Fibroblast of skin of left quadriceps (primary cell): ENCODE measurements around the gene MPZL2.
"Not testable (repeated sequence)": the region's sequence is repeated elsewhere in the genome, so short reads cannot be mapped to it uniquely, and the experiment has no call there.

Experiments
- DNase-seq, 2 experiments: peaks; one replicate each; pipeline ENCODE4 v3.0.0-alpha.2; 2013; ENCODE audit warnings: low read depth in 2 of 2

Gene MPZL2

DNA sequence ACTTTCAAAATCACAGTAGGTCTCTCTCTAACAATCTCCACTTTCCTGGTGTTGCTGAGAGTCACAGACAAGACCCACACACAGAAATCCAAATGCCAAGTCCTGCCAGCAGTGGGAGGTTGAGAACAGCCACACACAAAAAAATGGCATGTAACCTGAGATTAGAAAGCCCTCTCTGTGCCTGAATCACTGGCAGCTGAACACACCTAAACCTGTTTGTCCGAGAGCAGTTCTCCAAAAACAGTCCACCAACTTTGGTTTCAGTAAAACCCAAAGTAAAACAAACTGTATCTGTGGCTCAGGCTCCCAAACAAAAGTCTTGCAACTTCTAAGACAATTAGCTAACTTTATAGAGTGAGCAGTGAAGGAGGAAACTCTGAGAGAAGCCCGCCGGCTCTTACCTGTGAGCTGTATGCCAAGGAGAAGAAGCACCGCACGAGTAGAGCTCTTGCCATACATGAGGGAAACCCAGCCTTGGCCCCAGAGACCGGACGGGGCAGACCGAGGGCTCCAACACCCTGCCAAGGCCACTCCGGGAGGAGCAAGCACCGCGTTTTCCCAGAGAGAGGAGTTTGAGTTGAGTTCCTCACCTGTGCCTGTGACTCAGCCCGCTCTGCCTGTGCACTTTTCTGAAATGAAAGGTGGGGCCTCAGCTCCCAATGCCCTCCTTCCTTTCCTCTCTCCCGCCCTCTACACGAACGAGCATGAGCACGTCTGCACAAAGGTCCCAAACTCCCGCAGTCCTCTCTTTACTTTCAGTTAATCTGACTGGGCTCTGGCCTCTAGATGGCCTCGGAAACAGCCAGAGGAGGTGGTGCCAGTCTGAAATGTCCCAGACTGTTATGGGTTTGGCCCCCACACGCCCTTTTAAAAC lies at the start of gene MPZL2:
Gene MPZL2, minus strand, starts transcription at position 603 of the 874 bp plus-strand sequence. Its CDS starts 144 bp downstream, at position 459.
- no peak for DNase-seq

DNA sequence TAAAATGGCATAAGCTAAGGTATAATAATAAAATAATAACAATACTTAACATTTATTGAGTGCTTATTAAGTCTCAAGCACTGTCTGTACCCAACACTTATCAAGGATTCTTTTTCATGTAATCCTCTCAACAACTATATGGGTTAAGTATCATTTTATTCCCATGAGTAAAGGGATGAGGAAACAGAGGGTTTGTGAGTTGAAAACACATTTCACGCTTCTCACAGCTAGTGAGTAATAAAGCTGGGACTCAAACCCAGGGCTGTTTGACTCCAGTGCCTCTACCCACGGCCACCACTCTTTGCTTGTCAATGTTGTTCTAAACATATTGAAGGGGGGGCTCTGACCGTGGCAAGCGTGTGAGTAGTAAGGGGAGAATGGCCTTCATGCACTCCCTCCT lies 49.1 kb upstream of the MPZL2 start:
- DNase-seq: no peak

DNA sequence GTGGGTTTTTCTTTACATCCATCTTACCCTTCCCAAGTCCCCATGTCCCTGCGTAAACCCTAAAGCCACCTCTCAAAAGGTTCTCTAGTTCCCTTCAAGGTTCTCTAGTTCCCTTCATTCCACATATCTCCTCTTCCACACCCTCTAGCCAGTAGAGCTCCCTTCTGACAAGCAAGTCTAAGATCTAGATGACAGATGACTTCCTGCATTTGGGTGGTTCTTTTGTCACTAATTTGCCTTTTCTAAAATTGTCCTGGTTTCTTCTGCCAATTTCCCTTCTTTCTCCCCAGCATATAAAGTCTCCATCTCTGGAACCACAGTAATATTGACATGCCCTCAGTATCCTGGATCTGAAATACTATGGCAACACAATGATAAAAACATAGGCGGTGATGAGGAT lies 48.2 kb upstream of the MPZL2 start:
- no peak for DNase-seq

DNA sequence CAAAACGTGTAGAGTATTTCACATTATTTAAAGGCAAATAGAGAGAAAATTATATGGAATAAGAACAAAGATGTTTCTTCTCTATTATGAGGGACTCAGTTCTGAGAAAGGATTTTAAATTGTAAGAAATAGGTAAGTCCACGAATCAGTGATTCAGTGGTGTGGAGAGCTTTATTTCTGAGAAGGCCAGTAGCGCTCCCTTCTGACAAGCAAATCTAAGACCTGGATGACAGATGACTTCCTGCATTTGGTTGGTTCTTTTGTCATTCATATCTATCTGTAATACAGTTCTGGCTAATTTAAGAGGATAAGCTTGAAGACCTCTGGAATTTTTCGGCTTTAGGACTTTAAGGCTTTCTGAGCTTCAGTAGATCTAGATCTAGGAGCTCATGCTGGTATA lies 47.4 kb upstream of the MPZL2 start:
- no peak for DNase-seq

DNA sequence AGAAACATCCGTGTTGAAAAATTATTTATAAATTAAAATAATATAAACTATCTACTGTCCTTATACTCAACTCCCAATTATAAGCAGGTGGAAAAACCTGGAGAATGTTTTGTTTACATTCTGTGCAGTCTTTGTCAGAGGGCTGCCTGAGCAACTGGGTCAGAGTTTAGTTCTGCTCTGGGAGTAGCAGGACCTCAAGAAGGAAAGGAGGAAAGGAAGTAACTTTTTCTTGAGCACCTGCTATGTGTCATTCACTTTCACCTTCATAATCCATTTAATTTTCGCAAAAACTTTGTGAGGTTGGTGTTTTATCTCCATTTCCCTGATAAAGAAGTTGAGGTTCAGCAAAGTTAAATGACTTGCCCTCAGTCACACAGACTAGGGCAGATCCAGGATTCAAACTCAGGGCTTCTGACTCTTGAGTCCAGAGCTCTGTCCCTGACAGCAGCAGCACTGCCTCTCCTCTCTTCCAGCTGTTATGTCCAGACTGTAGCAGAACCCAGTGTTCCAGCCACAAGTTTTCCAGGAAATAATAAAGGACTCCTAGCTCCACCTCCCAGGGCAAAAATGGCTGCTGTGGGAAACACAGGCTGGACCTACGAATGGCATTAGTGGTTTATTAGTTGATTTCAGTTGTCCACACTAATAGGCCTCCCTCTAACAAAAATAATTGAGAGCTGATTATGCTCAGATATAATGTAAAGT lies 46.8 kb upstream of the MPZL2 start:
- no peak for DNase-seq

DNA sequence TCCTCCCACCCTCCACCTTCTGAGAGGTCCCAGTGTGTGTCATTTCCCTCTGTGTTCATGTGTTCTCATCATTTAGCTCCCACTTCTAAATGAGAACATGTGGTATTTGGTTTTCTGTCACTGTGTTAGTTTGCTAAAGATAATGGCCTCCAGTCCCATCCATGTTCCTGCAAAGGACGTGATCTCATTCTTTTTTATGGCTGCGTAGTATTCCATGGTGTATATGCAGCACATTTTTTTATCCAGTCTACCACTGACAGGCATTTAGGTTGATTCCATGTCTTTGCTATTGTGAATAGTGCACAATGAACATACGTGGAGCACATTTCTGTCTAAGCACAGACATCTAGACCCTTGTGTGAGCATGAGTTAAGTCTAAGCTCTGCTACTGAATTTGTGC lies 46.2 kb upstream of the MPZL2 start:
- no peak for DNase-seq

DNA sequence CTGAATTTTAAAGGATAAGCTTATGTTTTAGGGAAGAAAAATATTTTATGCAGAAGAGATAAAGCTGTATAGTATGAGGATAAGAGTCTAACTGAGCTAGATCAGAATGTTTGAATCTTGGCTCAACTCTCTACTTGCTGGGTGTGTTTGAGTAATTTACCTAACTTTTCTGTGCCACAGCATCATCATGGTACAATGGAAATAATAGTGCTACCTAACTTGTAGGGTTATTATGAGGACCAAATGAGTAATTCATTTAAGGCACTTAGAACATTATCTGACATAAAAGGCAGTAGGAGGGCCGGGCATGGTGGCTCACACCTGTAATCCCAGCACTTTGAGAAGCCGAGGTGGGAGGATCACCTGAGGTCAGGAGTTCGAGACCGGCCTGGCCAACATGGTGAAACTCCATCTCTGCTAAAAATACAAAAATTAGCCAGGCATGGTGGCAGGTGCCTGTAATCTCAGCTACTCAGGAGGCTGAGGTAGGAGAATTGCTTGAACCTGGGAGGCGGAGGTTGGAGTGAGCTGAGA lies 45.0 kb upstream of the MPZL2 start:
- DNase-seq: not testable (repeated sequence)

DNA sequence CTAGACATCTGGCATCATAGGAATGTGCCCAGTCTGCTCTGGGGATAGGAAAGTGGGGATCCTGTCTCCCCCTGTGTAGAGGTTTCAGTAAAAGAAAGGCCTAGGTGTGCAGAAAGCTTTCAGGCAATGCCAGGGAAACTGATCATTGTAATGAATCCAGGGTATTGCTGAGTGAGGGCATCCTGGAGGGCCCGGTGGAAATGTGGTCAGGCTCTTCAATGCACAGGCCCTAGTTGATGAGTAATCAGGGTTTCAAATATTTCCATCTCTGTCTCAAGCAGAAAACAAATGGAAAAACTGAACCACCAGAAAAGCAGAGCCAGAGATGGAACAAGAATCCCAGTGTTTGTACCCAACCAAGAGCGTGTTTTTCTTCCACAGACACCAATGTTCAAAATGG lies 42.5 kb upstream of the MPZL2 start:
- no peak for DNase-seq

DNA sequence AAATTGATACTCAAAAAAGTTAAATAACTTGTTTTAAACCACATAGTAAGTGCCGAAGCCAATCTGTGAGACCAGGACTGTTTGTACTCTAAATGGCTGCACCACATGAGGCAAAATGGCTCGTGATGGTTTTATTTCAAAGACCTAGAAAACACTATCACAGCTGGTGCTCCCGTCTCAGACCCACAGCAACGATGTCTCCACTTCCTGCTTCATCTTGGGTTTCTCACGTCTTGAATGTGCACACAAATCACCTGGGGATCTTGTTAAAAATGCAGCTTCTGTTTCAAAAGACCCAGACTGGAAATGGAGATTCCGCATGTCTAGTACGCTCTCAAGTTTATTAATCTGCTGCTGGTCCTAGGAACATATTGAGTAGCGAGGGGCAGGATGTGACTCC lies 41.6 kb upstream of the MPZL2 start:
- DNase-seq: no peak

DNA sequence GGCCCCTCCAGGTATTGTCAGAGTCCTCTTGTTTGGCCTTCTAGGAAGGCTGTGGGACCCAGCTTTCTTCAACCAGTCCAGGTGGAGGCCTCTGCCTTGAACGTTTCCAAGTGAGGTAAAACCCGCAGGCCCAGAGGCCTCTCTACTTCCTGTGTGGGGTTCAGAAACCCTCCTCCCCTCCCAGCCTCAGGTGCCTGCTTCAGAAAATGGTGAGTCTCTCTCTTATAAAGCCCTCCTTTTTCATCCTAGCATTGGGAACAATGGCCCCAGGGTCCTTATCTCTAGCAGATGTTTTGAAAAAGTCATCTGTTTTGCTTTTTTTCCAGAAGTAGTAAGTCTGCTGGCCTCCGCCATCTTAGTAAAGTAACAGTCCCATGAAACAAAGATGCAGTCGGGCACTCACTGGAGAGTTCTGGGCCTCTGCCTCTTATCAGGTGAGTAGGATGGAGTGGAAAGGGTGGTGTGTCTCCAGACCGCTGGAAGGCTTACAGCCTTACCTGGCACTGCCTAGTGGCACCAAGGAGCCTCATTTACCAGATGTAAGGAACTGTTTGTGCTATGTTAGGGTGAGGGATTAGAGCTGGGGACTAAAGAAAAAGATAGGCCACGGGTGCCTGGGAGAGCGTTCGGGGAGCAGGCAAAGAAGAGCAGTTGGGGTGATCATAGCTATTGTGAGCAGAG lies 40.6 kb upstream of the MPZL2 start, which contains the start of gene CD3E:
Gene CD3E, plus strand, starts transcription at position 163 of the 681 bp plus-strand sequence. Its CDS starts 223 bp downstream, at position 386.
- no peak for DNase-seq

DNA sequence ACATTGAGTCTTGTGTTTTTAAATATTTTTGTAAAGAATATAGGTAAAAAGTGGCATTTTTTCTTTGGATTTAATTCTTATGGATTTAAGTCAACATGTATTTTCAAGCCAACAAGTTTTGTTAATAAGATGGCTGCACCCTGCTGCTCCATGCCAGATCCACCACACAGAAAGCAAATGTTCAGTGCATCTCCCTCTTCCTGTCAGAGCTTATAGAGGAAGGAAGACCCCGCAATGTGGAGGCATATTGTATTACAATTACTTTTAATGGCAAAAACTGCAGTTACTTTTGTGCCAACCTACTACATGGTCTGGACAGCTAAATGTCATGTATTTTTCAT lies 40.1 kb upstream of the MPZL2 start:
- DNase-seq: no peak

DNA sequence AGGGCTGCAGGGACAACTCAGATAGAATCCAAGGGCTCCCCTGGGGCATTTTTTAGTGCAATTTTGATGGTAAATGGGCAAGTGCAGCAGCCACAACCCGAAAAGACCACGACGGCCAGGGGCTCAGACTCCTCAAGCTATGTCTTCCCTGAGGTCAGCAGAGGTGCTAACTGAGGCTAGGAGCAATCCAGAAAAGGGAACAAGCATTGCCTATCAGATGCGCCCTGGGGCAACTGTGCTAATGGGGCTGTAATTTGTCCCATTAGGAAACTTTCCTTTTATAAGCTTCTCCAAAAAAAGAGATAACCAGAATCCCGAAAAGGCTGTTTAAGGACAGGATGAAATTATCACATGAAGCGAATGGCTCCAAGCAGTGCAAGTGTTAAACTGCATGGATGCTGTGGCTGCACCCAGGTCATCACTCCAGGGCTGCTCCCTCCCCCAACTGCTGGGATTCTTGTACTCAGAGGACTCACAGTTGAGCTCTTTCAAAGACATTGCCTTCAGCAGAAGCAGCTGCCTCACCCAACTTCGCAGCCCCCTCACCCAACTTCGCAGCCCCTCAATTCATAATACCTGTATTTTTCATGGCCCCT lies 37.6 kb upstream of the MPZL2 start:
- no peak for DNase-seq

DNA sequence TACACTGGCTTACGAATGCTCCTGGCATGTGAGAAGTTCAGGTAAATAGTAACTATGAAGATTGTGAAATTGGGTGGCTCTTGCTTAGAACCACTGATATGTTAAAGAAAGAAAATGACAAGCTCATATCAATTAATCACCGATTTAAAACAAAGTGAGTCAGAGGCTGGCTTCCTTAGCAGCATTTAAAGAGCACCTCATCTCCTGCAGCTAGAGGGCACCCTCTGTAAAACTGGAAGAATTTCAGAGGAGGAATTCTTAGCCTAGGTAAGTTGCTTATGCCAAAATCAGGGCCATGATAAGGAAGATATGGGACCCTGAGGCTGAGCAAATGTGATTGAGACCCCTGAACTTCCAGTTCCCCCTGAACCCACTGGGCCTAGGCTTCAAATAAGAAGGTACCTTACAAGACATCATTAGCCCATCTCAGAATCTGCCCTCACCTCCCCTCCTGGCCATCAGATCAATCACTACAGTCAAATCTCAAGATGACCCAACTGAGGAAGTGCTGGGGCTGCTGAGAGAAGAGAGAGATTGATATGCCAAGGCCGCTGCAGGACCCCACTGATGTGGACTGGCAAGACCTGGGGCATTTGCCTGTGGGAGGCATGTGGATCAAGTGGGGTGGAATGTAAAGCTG lies 31.8 kb upstream of the MPZL2 start:
- DNase-seq: no peak

DNA sequence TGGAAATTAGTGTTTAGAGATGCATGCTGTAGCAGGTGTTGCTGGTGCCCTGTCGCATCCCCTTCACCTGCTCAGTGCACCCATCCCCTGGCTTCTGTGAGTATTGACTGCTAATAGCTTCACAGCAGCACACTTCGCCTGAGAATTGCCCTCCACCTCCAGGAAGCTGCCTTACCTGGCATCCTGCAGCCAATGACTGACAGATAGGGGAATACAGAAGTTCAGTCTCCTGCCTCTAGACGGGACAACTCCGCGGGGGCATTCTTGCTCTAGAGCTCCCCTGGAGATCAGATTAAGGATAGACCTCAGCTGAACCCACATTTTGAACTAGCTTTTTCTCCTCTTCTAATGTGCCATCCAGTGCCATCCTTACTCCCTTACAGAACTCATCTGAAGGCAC lies 31.1 kb upstream of the MPZL2 start:
- no peak for DNase-seq

DNA sequence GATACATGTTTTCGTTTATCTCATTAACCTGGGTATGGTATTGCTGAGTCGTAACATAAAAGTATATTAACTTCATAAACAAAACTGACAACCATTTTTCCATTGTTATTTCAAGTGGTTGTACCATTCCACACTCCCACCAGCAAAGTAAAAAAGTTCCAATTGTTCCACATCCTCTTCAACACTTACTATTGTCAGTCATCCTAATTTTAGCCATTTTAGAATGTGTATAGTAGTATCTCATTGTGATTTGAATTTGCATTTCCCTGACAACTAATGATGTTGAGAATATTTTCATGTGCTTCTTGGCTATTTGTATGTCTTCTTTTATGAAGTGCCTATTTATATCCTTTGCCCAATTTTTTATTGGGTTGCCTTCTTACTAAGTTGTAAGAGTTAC lies 30.0 kb upstream of the MPZL2 start:
- no peak for DNase-seq

DNA sequence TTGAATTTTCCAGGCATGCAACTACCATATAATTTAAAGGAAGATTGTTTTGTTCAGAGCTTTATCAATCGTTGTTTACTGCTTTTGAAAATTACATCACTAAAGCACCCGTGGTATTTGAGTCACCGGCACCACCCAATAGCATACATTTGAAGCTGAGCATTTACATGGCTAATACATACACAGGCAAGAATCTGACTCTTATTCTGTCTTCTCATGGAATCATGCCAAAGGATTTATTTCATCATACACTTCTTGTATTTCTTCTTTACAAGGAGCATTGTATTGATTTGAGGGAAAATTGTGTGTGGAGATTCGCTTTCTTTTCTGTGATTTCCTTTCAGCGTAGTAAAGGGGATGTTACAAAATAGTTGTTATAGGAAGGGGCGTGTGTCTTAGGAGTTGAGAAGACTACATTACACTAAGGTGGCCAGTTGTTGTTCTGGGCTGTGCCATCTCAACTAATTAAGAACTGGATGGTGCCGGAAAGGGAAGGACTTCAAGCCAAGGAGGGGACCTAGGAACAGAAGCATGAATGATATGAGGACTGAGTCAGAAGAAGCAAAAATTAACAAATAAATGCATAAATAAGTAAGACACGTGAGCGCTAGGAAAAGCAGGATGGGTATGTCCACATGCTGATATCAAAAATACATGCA lies 27.5 kb upstream of the MPZL2 start:
- DNase-seq: no peak

DNA sequence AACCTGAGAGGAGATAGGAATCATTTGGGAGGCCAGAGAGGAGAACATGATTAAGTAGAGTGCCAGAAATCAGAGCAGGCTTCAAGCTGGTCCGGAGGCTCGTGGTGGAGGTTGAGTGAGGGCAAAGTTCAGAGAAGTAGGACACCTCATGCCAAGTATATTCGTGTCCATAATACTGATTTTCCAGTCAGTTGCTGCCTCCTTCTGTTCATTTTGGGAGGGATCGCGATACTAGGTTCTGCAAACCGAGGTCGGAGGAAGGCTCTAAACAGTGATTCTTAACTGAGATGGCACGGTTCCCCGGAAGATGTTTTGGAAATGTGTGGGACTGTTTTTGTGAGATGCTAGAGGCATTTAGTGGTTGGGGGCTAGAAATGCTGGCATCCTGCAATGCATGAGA lies 26.8 kb upstream of the MPZL2 start:
- DNase-seq: no peak

DNA sequence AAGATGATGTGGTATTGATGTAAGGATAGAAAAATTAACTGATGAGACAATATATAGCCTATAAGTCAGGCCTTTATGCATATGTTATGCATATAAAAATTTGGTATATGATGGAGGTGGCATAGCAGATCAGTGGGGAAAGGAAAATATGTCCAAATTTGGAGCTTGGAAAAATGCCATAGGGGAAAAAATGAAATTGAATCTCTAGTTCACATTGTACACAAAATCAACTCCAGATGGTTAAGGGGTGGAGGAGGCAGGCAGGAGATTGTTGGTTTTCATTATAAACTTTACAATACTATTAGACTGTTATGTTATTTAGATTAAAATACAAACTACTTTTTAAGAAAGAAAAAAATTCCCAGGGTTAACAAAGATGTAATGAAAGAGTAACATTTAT lies 25.3 kb upstream of the MPZL2 start:
- DNase-seq: peak; percentile 9 to 11

DNA sequence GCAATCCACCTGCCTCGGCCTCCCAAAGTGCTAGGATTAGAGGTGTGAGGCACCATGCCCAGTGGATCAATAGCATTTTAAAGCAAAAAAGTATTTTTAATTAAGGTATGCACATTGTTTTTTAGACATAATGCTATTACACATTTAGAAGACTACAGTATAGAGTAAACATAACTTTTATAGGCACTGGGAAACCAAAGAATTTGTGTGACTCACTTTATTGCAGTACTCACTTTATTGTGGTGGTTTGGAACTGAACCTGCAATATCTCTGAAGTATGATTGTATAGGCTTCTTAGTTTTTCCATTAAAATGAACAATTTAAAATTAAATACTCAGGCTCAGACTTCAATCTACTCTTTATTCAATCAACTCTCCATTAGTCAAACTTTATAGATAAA lies 22.9 kb upstream of the MPZL2 start:
- DNase-seq: peak; percentile 7 to 13

DNA sequence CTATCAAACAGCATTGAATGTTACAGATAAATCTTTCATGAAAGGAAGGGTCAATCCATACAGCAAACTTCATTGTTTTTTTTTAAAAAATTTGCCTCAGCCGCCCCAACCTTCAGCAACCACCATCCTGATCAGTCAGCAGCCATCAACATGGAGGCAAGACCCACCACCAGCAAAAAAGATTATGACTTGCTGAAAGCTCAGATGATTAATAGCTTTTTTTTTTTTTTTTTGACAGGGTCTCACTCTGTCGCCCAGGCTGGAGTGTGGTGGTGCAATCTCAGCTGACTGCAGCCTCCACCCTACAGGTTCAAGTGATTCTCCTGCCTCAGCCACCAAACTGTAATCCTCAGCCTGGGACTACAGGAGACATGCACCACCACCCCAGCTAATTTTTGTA lies 22.4 kb upstream of the MPZL2 start:
- DNase-seq: no peak

DNA sequence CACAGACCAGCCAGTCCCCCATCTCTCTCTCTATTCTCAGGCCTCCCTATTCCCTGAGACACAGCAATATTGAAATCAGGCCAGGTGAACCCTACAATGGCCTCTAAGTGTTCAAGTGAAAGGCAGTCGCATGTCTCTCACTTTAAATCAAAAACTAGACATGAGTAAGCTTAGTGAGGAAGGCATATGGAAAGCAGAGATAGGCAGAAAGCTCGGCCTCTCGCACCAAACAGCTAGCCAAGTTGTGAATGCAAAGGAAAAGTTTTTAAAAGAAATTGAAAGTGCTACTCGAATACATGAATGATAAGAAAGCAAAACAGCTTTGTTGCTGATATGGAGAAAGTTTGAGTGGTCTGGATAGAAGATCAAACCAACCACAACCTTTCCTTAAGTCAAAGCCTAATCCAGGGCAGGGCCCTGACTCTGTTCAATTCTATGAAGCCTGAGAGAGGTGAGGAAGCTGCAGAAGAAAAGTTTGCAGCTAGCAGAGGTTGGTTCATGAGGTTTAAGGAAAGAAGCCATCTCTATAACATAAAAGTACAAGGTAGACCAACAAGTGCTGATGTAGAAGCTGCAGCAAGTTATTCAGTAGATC lies 19.8 kb upstream of the MPZL2 start:
- DNase-seq: no peak
